K562 treated with DMSO at 1 percent for 24 hours (cell line): ENCODE results near the gene ZDHHC13. TPM values are rescaled to one million over a fixed set of nuclear protein-coding genes. Genes with fewer than 3 reads are reported as not detected.

Experiments used
- total RNA-seq: library from RNA; unstranded; fragments of 300-600 nt; gene quantifications from 2 replicates; pipeline ENCODE4 v1.2.3, GENCODE V29; 2022; ENCODE audit warnings: low read depth; ENCODE audit not compliant: insufficient read depth

The ZDHHC13 gene, protein sequence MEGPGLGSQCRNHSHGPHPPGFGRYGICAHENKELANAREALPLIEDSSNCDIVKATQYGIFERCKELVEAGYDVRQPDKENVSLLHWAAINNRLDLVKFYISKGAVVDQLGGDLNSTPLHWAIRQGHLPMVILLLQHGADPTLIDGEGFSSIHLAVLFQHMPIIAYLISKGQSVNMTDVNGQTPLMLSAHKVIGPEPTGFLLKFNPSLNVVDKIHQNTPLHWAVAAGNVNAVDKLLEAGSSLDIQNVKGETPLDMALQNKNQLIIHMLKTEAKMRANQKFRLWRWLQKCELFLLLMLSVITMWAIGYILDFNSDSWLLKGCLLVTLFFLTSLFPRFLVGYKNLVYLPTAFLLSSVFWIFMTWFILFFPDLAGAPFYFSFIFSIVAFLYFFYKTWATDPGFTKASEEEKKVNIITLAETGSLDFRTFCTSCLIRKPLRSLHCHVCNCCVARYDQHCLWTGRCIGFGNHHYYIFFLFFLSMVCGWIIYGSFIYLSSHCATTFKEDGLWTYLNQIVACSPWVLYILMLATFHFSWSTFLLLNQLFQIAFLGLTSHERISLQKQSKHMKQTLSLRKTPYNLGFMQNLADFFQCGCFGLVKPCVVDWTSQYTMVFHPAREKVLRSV
- 9.4 and 9.6 TPM in 2 replicates for total RNA-seq

DNA sequence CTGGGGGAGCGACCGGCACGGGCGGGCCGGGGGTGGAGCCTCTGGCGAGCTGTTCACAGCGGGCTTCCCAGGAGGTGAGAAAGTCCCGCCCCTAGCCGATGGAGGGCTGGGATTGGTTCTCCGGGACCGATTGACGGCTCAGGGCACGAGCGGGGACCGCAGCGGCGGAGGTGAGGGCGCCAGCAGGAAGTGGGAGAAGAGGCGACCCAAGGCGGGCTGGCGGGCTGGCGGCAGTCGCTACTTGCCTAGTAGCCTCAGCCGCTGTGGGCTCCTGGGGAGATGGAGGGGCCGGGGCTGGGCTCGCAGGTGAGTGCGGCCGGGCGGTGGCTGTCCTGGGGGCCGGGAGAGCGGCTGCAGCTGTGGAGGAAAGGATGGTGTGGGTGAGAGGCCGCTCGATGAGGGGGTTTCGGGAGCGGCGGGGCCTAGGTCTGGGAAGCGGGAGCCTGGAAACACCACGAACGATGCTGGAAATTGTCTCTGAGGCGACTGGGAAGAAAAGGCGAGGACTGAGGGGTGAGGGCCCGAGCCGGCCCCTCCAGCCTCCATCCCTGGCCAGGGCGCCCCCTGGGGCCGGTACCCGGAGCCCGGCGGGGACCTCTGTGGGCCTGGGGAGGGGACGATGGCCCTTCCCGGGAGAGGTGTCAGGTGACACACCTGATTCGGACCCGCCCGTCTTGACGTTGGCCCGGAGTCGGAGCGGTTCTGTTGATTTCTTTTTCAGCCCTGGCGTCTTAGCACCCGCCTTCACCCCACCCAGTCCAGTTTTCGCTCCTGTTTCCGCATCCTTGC lies at the start of gene ZDHHC13:
Gene ZDHHC13, plus strand, starts transcription at position 198 of the 789 bp plus-strand sequence. Its CDS starts 82 bp downstream, at position 280.

DNA sequence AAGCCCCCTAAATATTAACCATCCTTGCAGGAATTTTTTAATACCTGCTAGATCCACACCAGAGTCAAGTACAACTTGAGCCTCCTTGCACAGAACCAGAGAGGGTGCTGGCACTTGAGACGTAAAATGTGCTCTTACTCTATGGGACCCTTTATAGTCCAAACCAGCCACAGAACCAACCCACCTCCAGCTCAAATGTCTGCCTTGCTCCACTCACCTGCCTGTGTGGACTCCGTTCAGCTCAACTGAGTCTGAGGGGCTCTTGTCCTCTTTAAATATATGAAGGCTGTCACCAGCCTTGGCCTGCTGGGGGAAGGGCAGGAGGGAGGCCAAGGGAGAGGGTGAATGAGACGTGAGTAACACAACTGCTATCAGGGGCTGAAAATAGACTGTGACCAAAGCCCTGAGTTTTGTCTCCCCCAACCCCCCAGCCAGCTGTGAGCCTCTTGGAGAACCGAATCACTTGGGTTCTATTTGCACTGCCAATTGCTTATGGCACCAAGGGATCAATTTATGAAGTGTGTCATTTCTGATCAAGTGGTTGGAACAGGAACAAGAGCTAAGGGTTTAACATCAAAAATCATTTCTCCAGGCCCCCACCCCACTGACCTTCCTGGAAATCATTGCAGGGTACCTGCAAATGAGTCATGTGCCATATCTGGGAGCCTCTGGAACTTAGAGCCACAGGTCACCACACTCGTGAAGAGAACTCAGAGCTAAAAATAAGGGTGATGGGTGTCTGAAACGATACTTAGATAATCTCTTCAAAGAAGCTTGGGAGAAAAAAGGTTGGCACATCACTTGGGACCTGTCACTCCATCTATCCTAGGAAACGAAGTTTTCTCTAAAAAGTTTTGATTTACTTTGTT lies 85.0 kb downstream of the ZDHHC13 start, which contains the start of gene CSRP3:
Gene CSRP3, minus strand, starts transcription at position 247 of the 869 bp plus-strand sequence. CDS start 9,535 bp downstream, outside the sequence.

Other genes with a start within 250 kb of the ZDHHC13 start
- not detected in 2 replicates for gene MRGPRX1, start 177.8 kb upstream of the ZDHHC13 start, total RNA-seq
- gene MRGPRX2, start 56.5 kb upstream of the ZDHHC13 start, total RNA-seq: not detected in 2 replicates
- not detected in 2 replicates for gene CSRP3, start 84.8 kb downstream of the ZDHHC13 start, total RNA-seq
- gene E2F8, start 123.8 kb downstream of the ZDHHC13 start, total RNA-seq: 3.7 and 4.0 TPM in 2 replicates